Activated naive CD4-positive, alpha-beta T cell treated with anti-CD3 and anti-CD28 coated beads, Interleukin-2, amount 10 ng/mL, durations not matched to agents 5 hours and 36 hours (primary cell): ENCODE results near the gene ERCC2. TPM values are rescaled to one million over a fixed set of nuclear protein-coding genes. Genes with fewer than 3 reads are reported as not detected.

Experiments
- total RNA-seq, 2 experiments: library from RNA; stranded (reverse); gene quantifications; one replicate each; pipeline ENCODE4 v1.2.3, GENCODE V29; 2021

Gene ERCC2
- total RNA-seq = 10 to 100 TPM; 22.9 to 24.5 TPM

DNA sequence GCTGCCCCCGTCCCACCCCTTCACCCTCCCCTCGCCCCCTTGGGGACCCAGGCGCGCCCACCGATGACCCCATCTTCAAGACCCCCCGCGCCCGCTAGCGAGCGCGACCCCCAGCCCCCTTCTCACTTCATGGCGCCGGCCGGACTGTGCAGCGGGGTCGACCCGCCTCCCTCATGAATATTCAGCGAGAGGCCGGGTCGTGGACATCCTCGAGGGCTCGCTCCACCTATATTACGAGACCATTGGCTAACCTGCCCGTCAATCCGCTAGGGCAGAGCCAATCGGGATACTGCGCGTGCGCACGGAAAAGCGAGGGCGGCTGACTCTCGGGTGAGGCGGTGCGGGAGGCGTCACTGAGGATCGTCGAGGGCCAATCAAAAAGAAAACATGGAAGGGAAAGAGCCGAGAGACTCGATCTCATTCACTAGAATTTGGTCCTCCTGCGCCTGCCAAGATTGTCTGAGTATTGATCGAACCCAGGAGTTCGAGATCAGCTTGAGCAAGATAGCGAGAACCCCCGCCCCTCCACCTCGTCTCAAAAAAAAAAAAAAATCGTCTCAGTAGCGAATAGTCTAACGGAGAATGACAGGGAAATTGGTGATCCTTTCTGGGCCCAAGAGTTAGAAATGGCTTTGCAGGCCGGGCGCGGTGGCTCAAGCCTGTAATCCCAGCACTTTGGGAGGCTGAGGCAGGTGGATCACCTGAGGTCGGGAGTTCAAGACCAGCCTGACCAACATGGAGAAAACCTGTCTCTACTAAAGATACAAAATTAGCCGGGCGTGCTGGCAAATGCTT lies at the start of gene ERCC2:
TSS of gene ERCC2 (minus strand) at position 164 of the 795 bp plus-strand sequence. CDS start at position 131, 33 bp downstream.

DNA sequence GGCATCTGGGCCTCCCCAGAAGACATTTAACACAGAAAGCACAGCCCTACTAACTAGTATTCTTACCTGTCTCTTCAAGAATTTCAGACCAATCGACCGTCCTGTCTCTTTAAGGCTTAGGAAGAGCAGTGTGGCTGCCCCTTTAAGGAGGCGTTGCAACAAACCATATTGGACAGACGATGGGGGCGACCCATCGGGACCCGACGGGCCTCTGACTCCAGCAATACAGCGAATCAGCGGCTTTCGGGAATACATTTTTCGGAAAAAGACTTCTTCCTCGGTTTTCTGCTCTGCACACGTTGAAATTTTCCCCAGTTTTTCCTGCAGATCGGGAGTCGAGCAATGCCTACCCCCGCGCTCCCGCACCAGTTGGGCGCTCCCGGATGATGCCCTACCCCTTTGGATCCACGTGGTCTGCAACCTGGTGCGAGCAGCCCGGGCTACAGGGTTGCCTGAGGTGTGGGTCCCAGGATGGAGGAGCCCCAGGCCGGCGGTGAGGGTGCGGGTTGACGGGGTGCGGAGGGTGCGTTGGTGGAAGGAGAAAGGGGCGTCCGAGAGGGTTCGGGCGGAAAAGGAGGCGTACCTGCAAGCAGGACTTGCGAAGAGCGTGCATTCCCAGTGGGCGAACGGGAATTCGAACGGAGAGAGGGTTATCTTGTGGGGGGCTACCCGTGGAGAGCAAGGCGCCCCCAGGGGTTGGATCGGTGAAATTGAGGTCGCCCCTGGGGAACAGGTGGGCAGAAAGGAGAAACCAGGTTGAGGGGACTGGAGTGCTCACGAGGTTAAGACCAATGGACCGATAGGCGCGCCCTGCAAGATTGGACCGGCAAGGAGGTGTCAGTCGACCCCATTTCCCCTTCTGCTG lies 36.1 kb upstream of the ERCC2 start, which contains the start of gene POLR1G:
TSS of gene POLR1G (plus strand) at position 419 of the 865 bp plus-strand sequence. CDS start at position 472, 53 bp downstream.

DNA sequence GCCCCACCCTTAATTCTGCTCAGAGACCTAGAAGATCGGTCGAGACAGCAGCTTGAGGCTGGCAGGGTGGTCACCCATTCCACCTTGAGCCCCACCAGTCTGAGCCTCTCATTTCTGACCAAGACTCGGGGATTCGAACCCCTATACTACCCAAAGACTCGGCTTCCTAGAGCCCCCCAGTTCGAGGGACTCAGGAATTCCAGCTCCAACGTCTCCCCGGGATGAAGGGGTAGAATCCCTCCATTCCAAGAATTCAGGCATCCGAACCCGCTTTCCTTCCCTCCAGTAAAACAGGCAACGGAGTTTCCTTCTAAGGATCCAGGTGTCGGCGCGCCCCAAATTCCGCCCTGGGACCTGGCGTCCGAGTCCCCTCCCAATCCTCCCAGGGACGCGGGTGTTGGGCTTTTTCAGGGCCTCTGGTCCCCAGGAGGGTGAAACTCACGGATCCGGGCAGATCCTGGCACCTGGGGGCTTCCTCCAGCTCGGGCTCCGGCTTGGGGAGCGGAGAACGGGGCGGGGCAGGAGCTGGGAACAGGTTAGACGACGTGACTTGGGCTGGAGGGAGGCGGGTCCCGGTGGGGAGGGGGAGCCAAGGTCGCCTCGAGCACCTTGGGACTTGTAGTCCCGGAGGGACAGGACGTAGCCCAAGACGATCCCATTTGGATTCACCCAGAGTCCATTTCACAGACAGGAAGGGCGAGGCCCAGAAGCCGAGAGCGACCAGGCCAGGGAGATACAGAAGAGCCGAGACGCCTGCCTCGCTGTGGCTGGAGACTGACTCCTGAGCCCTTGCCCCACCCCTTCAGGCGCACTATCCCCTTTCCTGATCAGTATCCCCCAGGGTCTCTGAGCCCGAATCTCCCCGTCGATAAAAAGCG lies 34.4 kb upstream of the ERCC2 start, which contains the start of gene PPP1R13L:
TSS of gene PPP1R13L (minus strand) at position 513 of the 878 bp plus-strand sequence. CDS start 6,751 bp downstream, outside the sequence.

DNA sequence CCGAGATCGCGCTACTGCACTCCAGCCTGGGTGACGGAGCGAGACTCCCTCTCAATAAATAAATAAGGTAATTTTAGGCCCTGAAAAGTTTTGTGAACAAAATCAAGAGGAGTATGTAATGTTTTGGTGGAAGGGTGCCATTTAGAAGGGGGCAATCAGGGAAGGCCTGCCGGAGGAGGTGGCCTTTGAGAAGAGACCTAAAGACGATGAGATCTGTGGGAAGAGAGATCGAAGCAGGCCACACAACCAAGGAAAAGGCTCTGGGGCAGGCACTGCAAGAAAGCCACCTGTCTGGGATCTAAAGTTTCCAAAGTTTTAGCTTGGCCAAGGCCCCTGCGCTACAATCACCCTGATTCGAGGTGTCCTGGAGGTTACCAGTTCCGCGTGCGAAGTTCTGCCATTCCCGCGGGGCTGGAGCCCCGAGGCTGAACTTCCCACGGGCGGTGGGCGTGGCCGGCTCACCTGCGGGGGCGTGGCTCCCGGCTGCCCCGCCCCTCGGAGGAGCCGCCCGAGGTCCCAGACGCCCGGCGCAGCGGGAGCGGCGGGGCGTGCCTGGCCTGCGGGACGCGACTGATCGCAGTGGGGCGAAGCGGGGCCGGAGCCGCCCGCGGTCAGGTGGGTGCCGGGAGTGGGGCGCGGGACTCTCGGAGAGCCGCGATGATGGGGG lies 30.0 kb downstream of the ERCC2 start, which contains the start of gene KLC3:
TSS of gene KLC3 (plus strand) at position 519 of the 667 bp plus-strand sequence. CDS start 4,792 bp downstream, outside the sequence.

DNA sequence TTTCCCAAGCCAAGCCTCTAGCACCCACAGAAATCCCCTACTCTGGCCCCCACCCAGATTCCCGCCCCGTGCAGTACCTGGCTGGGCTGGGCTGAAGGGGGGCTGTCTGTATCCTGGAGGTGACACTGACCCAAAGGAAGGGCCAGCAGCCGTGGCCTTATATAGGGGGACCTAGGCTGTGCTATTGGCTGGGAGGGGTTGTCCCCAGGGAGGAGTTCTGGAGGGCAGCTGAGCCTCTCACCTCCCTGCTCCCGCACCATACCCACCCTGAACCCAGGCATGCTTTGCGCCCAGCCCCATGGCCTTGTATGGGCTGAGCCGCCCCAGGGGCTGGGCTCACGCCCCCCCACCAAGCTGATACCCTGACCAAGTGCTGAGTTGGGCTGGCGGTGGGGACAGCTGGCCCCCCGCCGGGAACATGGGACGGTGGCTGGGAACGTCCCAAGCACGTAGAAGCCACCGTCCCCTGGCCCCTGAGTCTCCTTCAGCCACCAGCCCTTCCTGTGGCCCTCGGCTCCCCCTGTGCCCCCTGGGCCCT lies 47.6 kb downstream of the ERCC2 start, which contains the start of gene CKM:
TSS of gene CKM (minus strand) at position 132 of the 538 bp plus-strand sequence. CDS start 3,162 bp downstream, outside the sequence.

Other genes with a start within 250 kb of the ERCC2 start
- gene NKPD1, start 209.6 kb downstream of the ERCC2 start, total RNA-seq = under 1 TPM; 0.24 to 0.35 TPM
- gene TRAPPC6A, start 192.3 kb downstream of the ERCC2 start, total RNA-seq = 100 to 1,000 TPM in 1 of 2 experiments, 10 to 100 TPM in 1; 97.9 to 102 TPM
- 10 to 100 TPM; 16.7 to 18.7 TPM for gene BLOC1S3, start 191.8 kb downstream of the ERCC2 start, total RNA-seq
- gene EXOC3L2, start 125.2 kb downstream of the ERCC2 start, total RNA-seq = not detected
- gene MARK4, start 119.3 kb downstream of the ERCC2 start, total RNA-seq = 10 to 100 TPM; 22.1 to 25.2 TPM
- not detected for gene CKM, start 47.7 kb downstream of the ERCC2 start, total RNA-seq
- gene KLC3, start 29.8 kb downstream of the ERCC2 start, total RNA-seq = not detected
- gene PPP1R13L, start 34.5 kb upstream of the ERCC2 start, total RNA-seq = 10 to 100 TPM; 18.1 to 24.4 TPM
- gene POLR1G, start 36.1 kb upstream of the ERCC2 start, total RNA-seq = 1 to 10 TPM; 6.2 to 6.7 TPM
- 10 to 100 TPM; 58.1 to 60.7 TPM for gene ERCC1, start 53.3 kb upstream of the ERCC2 start, total RNA-seq
- gene FOSB, start 97.4 kb upstream of the ERCC2 start, total RNA-seq = 1 to 10 TPM; 8.2 to 9.8 TPM
- gene RTN2, start 126.5 kb upstream of the ERCC2 start, total RNA-seq = 1 to 10 TPM; 1.8 TPM
- gene PPM1N, start 127.9 kb upstream of the ERCC2 start, total RNA-seq = 1 to 10 TPM; 1.4 to 2.6 TPM
- gene VASP, start 136.9 kb upstream of the ERCC2 start, total RNA-seq = 100 to 1,000 TPM; 156 to 162 TPM
- 10 to 100 TPM; 13.0 to 15.2 TPM for gene OPA3, start 214.2 kb upstream of the ERCC2 start, total RNA-seq
- gene GPR4, start 231.6 kb upstream of the ERCC2 start, total RNA-seq = not detected